Measurements from ENCODE around the gene UXS1. TPM values are rescaled to one million over a fixed set of nuclear protein-coding genes. Genes with fewer than 3 reads are reported as not detected.

UXS1 gene
- total and polyA plus RNA-seq, 11 donors: 11.0 to 36.9 (median 30.9) TPM

DNA sequence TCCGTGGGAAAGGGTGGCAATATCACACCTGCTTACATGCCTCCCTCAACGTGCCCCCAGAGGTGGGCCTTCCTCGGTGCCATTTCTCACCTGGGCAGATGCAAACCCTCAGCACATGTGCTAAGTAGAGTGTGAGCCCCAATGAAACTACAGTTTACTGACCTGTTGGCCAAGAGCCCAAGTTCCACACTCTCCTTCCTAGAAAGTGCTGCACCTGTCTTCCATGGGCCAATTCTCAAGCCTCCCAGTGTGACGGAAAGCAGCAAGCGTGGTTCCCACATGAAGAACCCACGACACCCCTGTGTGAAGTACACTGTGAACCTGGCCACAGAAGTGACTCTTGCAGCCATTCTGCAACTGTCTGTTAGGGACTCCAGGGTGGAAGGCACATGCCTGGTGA lies 73.7 kb downstream of the UXS1 start:
- intact Hi-C loops (cut with DNase I): no loop called here
- H3K4me3 ChIP-seq: no peak overlapping the region
- WGBS, 4 donors: 88 to 97% (median 95%) methylated on average over 5 to 6 of the region's 6 CpGs
- no peak overlapping the region for H3K27ac ChIP-seq
- no peak for TF ChIP-seq POLR2A (IDR thresholded peaks at IDR 0.05)
- TF ChIP-seq, protein P1, sequence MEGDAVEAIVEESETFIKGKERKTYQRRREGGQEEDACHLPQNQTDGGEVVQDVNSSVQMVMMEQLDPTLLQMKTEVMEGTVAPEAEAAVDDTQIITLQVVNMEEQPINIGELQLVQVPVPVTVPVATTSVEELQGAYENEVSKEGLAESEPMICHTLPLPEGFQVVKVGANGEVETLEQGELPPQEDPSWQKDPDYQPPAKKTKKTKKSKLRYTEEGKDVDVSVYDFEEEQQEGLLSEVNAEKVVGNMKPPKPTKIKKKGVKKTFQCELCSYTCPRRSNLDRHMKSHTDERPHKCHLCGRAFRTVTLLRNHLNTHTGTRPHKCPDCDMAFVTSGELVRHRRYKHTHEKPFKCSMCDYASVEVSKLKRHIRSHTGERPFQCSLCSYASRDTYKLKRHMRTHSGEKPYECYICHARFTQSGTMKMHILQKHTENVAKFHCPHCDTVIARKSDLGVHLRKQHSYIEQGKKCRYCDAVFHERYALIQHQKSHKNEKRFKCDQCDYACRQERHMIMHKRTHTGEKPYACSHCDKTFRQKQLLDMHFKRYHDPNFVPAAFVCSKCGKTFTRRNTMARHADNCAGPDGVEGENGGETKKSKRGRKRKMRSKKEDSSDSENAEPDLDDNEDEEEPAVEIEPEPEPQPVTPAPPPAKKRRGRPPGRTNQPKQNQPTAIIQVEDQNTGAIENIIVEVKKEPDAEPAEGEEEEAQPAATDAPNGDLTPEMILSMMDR (IDR thresholded peaks at IDR 0.05): no peak
- DNase-seq (no peak), ATAC-seq (no peak)
- no peaks in the 10 kb centered on the region for H3K9me3 ChIP-seq
- H3K27me3 ChIP-seq: no peaks in the 10 kb centered on the region
- peaks cover 0 to 65% (median 27%) of the 10 kb centered on the region in 9 donors for H3K36me3 ChIP-seq
- H3K4me1 ChIP-seq: peaks cover 0 to 20% (median 3%) of the 10 kb centered on the region in 12 donors

GRCh38 chr2:106119074-106119473 lies 75.0 kb downstream of the UXS1 start:
- H3K36me3 ChIP-seq: peaks cover 0 to 53% (median 19%) of the 10 kb centered on the region in 9 donors

GRCh38 chr2:106117882-106118684 lies 76.0 kb downstream of the UXS1 start:
- Histone ChIP-seq H3K27me3 (no peaks in the 10 kb centered on the region), H3K4me3 (no peak overlapping the region), H3K4me1 (peaks cover 0 to 33% (median 3%) of the 10 kb centered on the region in 12 donors), H3K36me3 (peaks cover 0 to 43% (median 19%) of the 10 kb centered on the region in 9 donors), H3K9me3 (no peaks in the 10 kb centered on the region), H3K27ac (peak overlapping the region in 3 of 12 donors; percentile 72 to 79 (median 77))
- ATAC-seq (peak in 2 of 4 donors; percentile 28 to 29), DNase-seq (no peak)
- intact Hi-C loops (cut with DNase I): loop anchor here in 1 of 10 donors (5.0 kb wide), 1 partner anchor 74 kb away; the partner anchor contains the start of gene UXS1
- 82 to 89% (median 85%) methylated on average over 9 of the region's 9 CpGs for WGBS, 4 donors
- TF ChIP-seq POLR2A (IDR thresholded peaks at IDR 0.05): no peak
- TF ChIP-seq, protein P1 (IDR thresholded peaks at IDR 0.05): no peak

More at GRCh38 chr2:106119074-106119473, 75.0 kb downstream of the UXS1 start:
- H3K4me3 ChIP-seq: no peak overlapping the region
- H3K27me3 ChIP-seq: no peaks in the 10 kb centered on the region
- intact Hi-C loops (cut with DNase I): loop anchor here in 1 of 10 donors (5.0 kb wide), 1 partner anchor 73 kb away; the partner anchor contains the start of gene UXS1
- H3K9me3 ChIP-seq: no peaks in the 10 kb centered on the region
- ATAC-seq (no peak), DNase-seq (no peak)
- TF ChIP-seq, protein P1 (IDR thresholded peaks at IDR 0.05): no peak
- no peak for TF ChIP-seq POLR2A (IDR thresholded peaks at IDR 0.05)
- no peak overlapping the region for H3K27ac ChIP-seq
- peaks cover 0 to 30% (median 3%) of the 10 kb centered on the region in 12 donors for H3K4me1 ChIP-seq
- WGBS, 4 donors: 93 to 95% (median 94%) methylated on average over 6 of the region's 6 CpGs

GRCh38 chr2:106117347-106117746 lies 76.8 kb downstream of the UXS1 start:
- no peak for TF ChIP-seq POLR2A (IDR thresholded peaks at IDR 0.05)
- TF ChIP-seq, protein P1 (IDR thresholded peaks at IDR 0.05): no peak
- intact Hi-C loops (cut with DNase I): loop anchor here in 1 of 10 donors (5.0 kb wide), 1 partner anchor 75 kb away; the partner anchor contains the start of gene UXS1
- 39 to 84% (median 58%) methylated on average over 5 of the region's 5 CpGs for WGBS, 4 donors
- H3K9me3 ChIP-seq: no peaks in the 10 kb centered on the region
- DNase-seq (no peak), ATAC-seq (peak; percentile 85 to 94 (median 91))
- no peak overlapping the region for H3K4me3 ChIP-seq
- H3K27me3 ChIP-seq: no peaks in the 10 kb centered on the region
- peaks cover 0 to 40% (median 23%) of the 10 kb centered on the region in 9 donors for H3K36me3 ChIP-seq
- H3K27ac ChIP-seq: peak overlapping the region in 10 of 12 donors; percentile 25 to 79 (median 61)
- peaks cover 0 to 33% (median 3%) of the 10 kb centered on the region in 12 donors for H3K4me1 ChIP-seq

All from heart left ventricle (tissue), 16 donors.